IPS-18a (cell line): Measurements from ENCODE around the gene ESPNL.
"Not testable (repeated sequence)": the region's sequence is repeated elsewhere in the genome, so short reads cannot be mapped to it uniquely, and the experiment has no call there.

Experiments
- H3K27ac ChIP-seq: one replicate; pipeline ENCODE4 v1.5.1; 2013; ENCODE audit warnings: low read length
- H3K27me3 ChIP-seq: one replicate; pipeline ENCODE4 v1.6.1; 2013; ENCODE audit warnings: mild to moderate bottlenecking, low read length; ENCODE audit not compliant: control insufficient read depth, insufficient read depth
- H3K36me3 ChIP-seq: one replicate; pipeline ENCODE4 v1.6.1; 2013; ENCODE audit warnings: low read depth, low read length; ENCODE audit not compliant: control insufficient read depth
- H3K4me1 ChIP-seq: one replicate; pipeline ENCODE4 v1.6.1; 2013; ENCODE audit warnings: low read depth, low read length; ENCODE audit not compliant: control insufficient read depth
- H3K4me3 ChIP-seq: one replicate; pipeline ENCODE4 v1.5.1; 2013; ENCODE audit warnings: low read length
- H3K9ac ChIP-seq: one replicate; pipeline ENCODE4 v1.6.1; 2013; ENCODE audit warnings: mild to moderate bottlenecking, low read length, moderate library complexity
- H3K9me3 ChIP-seq: one replicate; pipeline ENCODE4 v1.6.1; 2013; ENCODE audit warnings: low read depth, low read length; ENCODE audit not compliant: control insufficient read depth

Gene ESPNL

GRCh38 chr2:238100049-238100820 lies at the start of gene ESPNL:
Gene ESPNL (plus strand): TSS chr2:238100340. CDS start chr2:238100420, 80 bp downstream.
- Histone ChIP-seq H3K27me3 (no peaks in the 10 kb centered on the region), H3K4me3 (no peak within 1 kb of the TSS), H3K4me1 (peaks cover 10% of the 10 kb centered on the region), H3K9me3 (no peaks in the 10 kb centered on the region), H3K36me3 (no peaks in the 10 kb centered on the region), H3K9ac (no peak within 1 kb of the TSS), H3K27ac (no peak within 1 kb of the TSS)

- no peak overlapping the region for H3K27ac ChIP-seq
- H3K9ac ChIP-seq = no peak overlapping the region
- H3K4me1 ChIP-seq = no peaks in the 10 kb centered on the region
- no peak overlapping the region for H3K4me3 ChIP-seq
- H3K9me3 ChIP-seq = peaks cover 7% of the 10 kb centered on the region
- H3K27me3 ChIP-seq = no peaks in the 10 kb centered on the region
- no peaks in the 10 kb centered on the region for H3K36me3 ChIP-seq
Measured at GRCh38 chr2:238053191-238053776, 46.9 kb upstream of the ESPNL start.

GRCh38 chr2:238055841-238056240 lies 44.3 kb upstream of the ESPNL start:
- no peaks in the 10 kb centered on the region for H3K4me1 ChIP-seq
- no peak overlapping the region for H3K27ac ChIP-seq
- H3K9me3 ChIP-seq = no peaks in the 10 kb centered on the region
- no peaks in the 10 kb centered on the region for H3K36me3 ChIP-seq
- H3K4me3 ChIP-seq = no peak overlapping the region
- H3K9ac ChIP-seq = no peak overlapping the region
- H3K27me3 ChIP-seq = no peaks in the 10 kb centered on the region

GRCh38 chr2:238057696-238058575 lies 42.2 kb upstream of the ESPNL start:
- not testable (repeated sequence) for H3K36me3 ChIP-seq, H3K27me3 ChIP-seq, H3K9ac ChIP-seq, H3K27ac ChIP-seq, H3K9me3 ChIP-seq, H3K4me1 ChIP-seq, H3K4me3 ChIP-seq

- Histone ChIP-seq H3K9me3 (no peaks in the 10 kb centered on the region), H3K9ac (no peak overlapping the region), H3K4me1 (no peaks in the 10 kb centered on the region), H3K36me3 (peaks cover 6% of the 10 kb centered on the region), H3K27ac (no peak overlapping the region), H3K27me3 (no peaks in the 10 kb centered on the region), H3K4me3 (peak overlapping the region; percentile 69)
Measured at GRCh38 chr2:238059505-238059904, 40.6 kb upstream of the ESPNL start.

GRCh38 chr2:238060096-238060541 lies 40.0 kb upstream of the ESPNL start:
- peaks cover 12% of the 10 kb centered on the region for H3K36me3 ChIP-seq
- H3K4me1 ChIP-seq = no peaks in the 10 kb centered on the region
- no peak overlapping the region for H3K27ac ChIP-seq
- no peaks in the 10 kb centered on the region for H3K27me3 ChIP-seq
- no peaks in the 10 kb centered on the region for H3K9me3 ChIP-seq
- peak overlapping the region; percentile 81 for H3K9ac ChIP-seq
- peak overlapping the region; percentile 69 for H3K4me3 ChIP-seq

- Histone ChIP-seq H3K4me3 (peak within 1 kb of the TSS; percentile 81), H3K9ac (peak within 1 kb of the TSS; percentile 84), H3K27me3 (no peaks in the 10 kb centered on the region), H3K27ac (peak within 1 kb of the TSS; percentile 3), H3K9me3 (no peaks in the 10 kb centered on the region), H3K4me1 (no peaks in the 10 kb centered on the region), H3K36me3 (peaks cover 14% of the 10 kb centered on the region)
Measured at GRCh38 chr2:238060542-238061314, 39.4 kb upstream of the ESPNL start, which contains the start of gene SCLY. Gene SCLY (plus strand): TSS chr2:238061001. CDS start chr2:238061055, 54 bp downstream.

GRCh38 chr2:238061315-238062202 lies 38.6 kb upstream of the ESPNL start:
- H3K27me3 ChIP-seq = no peaks in the 10 kb centered on the region
- H3K9me3 ChIP-seq = no peaks in the 10 kb centered on the region
- peak overlapping the region; percentile 81 for H3K4me3 ChIP-seq
- H3K4me1 ChIP-seq = no peaks in the 10 kb centered on the region
- H3K9ac ChIP-seq = peak overlapping the region; percentile 84
- H3K36me3 ChIP-seq = peaks cover 19% of the 10 kb centered on the region
- H3K27ac ChIP-seq = peak overlapping the region; percentile 3

- Histone ChIP-seq H3K9ac (no peak overlapping the region), H3K27ac (no peak overlapping the region), H3K27me3 (no peaks in the 10 kb centered on the region), H3K36me3 (peaks cover 34% of the 10 kb centered on the region), H3K4me3 (no peak overlapping the region), H3K4me1 (no peaks in the 10 kb centered on the region), H3K9me3 (no peaks in the 10 kb centered on the region)
Measured at GRCh38 chr2:238063414-238064189, 36.5 kb upstream of the ESPNL start.

- no peak overlapping the region for H3K27ac ChIP-seq
- H3K4me1 ChIP-seq = no peaks in the 10 kb centered on the region
- peaks cover 40% of the 10 kb centered on the region for H3K36me3 ChIP-seq
- H3K4me3 ChIP-seq = no peak overlapping the region
- H3K27me3 ChIP-seq = no peaks in the 10 kb centered on the region
- no peak overlapping the region for H3K9ac ChIP-seq
- no peaks in the 10 kb centered on the region for H3K9me3 ChIP-seq
Measured at GRCh38 chr2:238064376-238064775, 35.8 kb upstream of the ESPNL start.
